ENCODE data around the gene MEMO1. TPM values are rescaled to one million over a fixed set of nuclear protein-coding genes. Genes with fewer than 3 reads are reported as not detected.
"Not testable (repeated sequence)": the region's sequence is repeated elsewhere in the genome, so short reads cannot be mapped to it uniquely, and the experiment has no call there.

The MEMO1 gene
- polyA plus RNA-seq, 4 donors: 29.1 to 44.0 (median 33.4) TPM

DNA sequence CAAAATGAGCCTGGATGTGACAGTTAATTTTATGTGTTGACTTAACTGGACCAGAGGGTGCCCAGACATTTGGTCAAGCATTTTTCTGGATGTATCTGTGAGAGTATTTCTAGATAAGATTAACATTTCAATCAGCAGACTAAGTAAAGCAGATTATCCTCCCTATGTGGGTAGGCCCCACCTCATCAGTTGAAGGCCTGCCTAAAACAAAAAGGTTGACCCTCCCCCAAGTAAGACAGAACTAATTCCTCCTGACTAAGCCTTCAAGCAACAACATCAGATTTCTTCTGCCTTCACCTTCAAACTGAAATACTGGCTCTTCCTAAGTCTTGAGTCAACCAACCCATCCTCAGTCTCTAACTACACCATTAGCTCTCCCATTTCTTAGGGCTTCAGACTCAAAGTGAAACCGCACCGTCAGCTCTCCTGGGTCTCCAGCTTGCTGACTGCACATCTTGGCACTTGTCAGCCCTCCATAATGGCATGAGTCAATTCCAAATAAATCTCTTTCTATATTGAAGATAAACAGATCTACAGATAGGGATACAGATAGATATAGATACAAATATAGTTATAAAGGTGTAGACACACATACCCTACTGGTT lies 47.9 kb downstream of the MEMO1 start:
- DNase-seq (ENCODE audit: low read depth in 4 of 4, low spot score in 3 of 4): no peak

DNA sequence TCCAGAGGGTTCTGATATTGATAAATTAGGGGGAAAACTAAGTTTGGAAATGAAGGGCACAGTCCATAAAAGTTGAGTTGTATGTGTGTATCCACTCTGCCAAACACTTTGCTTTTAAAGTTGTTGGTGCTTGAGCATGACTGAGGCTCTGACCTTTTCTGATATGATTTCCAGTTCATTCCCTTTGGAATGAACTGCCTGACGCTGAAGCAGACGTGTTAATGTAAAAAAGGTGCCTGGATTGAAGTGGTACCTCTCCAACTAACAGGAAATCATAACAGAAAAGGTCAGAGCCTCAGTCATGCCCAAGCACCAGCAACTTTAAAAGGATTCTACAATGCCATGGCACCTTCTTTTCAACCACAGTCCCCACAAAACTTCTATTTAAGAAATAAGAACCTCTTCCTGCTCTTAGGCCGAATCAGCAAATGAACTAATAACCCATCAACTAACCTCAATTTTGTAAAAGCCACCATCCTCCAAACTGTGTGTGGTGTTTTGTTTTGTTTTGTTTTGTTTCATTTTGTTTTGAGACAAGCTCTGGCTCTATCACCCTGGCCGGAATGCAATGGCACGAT lies 52.6 kb downstream of the MEMO1 start:
- no peak for DNase-seq (ENCODE audit: low read depth in 4 of 4, low spot score in 3 of 4)

DNA sequence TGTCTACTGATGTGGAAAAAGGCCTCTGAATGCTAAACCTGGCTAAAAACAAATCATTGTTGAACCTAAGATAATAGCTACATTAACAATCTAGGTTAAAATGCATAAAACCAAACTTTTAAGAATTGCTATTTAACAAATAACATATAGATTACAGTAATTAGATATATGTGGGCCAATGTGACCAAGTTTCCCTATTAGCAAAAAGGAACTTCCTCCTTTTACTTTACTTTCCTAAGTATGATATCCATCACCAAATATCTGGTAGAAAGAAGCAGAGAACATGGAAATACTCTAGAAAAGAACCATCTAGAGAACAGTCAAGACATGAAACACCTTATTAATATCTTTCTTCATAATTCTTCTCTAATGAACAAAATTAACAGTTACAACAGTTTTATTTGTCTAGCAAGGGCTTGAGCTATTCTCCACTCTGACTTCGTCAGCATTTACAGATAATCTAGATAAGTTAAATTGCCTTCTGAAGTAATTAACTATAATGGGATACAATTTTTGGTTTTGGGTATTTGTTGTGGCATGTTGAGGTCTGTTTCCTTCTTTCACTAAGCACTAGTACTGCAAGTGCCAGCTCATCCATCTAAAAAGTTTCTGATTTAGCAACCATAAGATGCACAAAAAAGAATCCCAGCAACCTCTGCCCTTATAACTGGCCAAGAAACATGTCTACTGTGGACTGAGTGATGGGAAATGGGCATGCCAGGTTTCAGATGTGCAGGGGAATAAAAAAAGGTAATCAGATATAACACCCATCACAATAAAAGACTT lies 53.3 kb downstream of the MEMO1 start:
- no peak for DNase-seq (ENCODE audit: low read depth in 4 of 4, low spot score in 3 of 4)

DNA sequence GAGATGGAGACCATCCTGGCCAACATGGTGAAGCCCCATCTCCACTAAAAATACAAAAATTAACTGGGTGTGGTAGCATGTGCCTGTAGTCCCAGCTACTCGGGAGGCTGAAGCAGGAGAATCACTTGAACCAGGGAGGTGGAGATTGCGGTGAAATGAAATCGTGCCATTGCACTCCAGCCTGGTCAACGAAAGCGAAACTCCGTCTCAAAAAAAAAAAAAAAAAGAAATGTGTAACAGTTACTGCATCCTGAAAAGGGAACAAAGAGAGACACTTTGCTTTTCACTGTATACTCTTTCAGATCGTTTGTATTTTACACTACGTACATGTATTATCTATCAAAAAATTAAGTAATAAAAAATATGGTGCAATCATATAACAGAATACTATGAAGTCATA lies 53.9 kb downstream of the MEMO1 start:
- not testable (repeated sequence) for DNase-seq (ENCODE audit: low read depth in 4 of 4, low spot score in 3 of 4)

DNA sequence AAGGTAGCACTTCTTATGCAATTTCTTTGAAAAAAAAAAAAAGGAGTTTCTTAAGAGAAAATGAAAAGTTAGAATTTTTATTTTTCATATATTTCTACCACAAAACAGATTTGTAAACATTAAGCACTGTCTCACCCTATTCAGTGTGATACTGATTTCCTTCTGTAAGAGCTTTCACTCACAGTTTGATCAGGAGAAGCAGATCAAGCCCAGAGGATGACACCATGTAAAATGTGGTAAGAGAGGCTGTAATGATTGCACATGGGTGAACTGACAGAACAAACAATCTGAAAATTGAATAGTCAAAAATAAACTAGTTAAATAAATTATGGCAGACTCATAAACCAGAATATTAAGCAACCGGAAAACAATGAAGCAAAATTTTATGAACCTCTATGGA lies 54.5 kb downstream of the MEMO1 start:
- no peak for DNase-seq (ENCODE audit: low read depth in 4 of 4, low spot score in 3 of 4)

DNA sequence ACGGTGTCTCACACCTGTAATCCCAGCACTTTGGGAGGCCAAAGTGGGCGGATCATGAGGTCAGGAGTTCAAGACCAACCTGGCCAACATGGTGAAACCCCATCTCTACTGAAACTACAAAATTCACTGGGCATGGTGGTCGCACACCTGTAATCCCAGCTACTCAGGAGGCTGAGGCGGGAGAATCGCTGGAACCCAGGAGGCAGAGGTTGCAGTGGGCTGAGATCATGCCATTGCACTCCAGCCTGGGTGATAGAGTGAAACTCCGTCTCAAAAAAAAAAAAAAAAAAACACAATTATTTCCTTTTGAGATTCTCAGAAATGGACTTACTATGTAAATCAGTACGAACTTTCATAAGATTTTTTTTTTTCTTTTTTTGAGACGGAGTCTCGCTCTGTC lies 57.7 kb downstream of the MEMO1 start:
- not testable (repeated sequence) for DNase-seq (ENCODE audit: low read depth in 4 of 4, low spot score in 3 of 4)

DNA sequence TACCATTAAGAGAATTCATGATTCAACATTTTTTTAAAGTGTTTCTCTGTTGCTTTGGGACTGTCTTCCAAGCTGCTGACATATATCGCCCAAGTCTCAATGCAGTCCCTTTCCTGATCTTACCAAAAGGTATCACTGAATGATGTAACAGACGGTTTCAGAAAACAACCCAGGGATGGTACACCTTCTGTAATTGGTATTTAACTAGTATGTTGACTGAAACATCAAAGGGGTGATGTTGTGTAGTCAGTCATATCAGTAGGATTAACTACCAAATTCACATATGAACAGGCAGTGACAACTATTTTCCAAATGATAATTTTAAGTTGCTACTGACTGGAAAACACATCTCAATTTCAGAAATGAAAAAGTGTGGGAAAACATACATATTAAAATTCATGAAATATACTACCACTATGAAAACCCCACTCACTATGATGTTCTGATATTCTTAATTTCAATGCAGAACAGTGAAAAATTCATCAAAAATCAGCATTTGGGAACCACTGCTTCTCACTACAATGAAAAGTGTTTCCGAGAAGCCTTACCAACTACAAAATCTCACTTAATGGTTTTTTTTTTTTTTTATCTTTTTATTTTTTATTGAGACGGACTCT lies 59.8 kb downstream of the MEMO1 start:
- DNase-seq (ENCODE audit: low read depth in 4 of 4, low spot score in 3 of 4): no peak

DNA sequence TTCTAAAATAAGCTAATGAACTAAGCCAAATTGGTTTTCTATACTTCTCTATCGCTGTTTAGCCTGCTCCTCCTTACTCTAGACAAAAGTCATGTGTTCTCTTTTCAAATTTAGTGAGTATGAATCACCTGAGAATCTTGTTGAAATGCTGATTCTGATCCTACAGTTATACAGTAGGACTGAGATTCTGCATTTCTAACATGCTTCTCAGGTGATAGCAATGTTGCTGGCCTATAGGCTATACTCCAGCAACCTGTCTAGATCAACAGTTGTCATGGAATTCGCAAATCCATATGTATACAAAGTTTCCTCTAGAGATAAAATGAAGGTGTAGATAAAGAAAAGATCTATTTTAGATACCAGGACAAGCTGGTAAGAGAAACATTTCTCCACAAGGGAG lies 62.9 kb downstream of the MEMO1 start:
- DNase-seq (ENCODE audit: low read depth in 4 of 4, low spot score in 3 of 4): no peak

DNA sequence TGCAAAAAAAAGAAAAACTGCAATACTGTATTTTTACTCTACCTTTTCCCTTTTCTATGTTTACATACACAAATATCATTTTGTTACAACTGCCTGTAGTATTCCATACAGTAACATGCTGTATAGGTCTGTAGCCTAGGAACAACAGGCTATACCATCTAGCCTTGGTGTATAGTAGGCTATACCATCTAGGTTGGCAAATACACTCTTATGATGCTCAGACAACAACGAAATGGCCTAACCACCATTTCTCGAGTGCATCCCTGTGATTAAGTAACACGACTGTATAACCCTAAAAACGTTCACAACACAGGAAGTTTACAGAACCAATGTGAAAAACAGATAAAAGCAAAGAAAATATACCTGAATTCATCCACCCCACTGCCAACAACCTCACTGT lies 64.0 kb downstream of the MEMO1 start:
- no peak for DNase-seq (ENCODE audit: low read depth in 4 of 4, low spot score in 3 of 4)

DNA sequence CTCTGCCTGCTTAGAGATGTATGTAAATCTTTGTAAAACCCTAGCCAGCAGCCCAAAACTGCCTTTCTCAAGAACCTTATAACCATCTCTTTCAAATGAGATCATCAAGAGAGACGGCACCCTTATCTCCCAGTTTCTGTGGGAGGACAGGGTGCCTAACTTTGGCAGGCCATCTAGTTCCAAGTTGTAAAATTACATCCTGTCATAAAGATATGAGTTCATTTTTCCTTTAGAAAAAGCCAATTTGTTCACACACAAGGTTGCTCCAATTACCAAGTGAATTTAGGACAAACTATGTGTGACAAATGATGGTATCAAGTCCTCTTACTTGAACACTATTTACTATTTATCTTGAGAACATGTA lies 65.3 kb downstream of the MEMO1 start:
- no peak for DNase-seq (ENCODE audit: low read depth in 4 of 4, low spot score in 3 of 4)

DNA sequence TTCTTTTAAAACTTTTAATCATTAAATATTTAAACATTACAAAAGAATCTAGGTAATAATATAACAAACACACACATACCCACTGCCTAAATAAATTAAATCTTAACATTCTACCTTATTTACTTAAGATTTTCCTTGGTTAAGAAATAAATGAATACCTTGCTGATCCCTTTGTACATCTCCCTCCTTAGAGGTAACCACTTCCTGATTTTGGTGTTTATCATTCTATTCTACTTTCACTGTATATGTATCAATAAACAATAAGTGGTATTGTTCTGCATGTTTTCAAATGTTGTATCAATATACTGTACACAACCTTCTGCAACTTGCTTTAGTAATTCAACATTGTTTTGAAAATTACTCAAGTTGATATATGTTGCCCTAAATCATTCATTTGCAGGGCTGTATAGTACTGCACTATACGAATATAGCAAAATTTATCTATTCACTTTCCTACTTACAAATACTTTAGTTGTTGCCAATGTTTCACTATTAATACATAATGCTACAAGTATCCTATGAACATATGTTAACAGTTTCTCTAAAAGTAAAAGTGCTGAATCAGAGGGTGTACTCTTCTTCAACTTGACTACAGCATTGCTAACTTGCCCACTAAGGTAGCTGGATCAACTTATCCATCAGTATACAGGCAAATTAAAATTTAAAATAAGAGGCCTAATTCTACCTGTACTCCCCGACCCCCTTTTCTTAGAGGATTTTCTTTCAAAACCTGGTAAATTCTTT lies 65.8 kb downstream of the MEMO1 start:
- no peak for DNase-seq (ENCODE audit: low read depth in 4 of 4, low spot score in 3 of 4)

DNA sequence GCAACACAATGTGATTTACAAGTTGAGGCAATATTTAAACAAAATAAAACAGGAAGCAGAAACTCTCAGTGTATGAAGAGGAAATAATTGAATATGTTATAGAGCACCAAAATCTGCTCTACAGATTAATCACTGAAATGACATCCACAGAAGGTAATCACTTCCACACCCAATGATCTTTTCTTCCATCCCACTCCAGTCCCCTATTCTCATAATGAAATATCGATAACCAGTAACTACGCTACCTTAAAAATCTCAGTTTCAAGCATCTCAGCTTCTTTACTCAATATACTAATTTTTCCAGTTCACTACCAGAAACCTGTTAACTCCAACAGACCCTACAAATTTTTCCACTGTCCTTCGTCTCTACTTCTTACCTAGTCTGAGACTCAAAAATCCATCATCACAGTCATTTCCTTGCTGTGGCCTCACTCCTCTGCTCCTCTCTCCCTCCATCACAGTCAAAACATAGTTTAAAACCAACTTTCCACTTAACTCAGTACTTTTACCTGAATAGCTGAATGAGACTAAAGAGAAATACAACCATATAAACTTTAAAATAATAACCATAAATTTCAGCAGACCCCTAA lies 67.1 kb downstream of the MEMO1 start:
- DNase-seq (ENCODE audit: low read depth in 4 of 4, low spot score in 3 of 4): no peak

DNA sequence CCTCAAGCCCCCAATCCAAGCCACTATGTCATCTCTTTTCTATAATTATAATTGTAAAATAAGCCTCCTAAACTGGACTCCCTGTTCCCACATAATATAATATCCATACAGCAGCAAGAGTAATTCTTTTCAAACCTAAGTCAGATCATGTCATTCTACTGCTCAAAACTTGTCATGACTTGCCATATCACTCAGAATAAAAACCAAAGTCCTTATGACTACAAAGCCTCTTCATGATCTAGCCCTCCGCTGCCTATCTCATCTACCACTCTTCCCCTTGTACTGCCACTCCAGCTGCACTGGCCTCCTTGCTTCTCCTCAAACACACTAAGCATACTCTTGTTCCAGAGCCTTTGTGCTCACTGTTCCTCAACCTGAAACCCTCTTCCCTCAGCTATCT lies 69.9 kb downstream of the MEMO1 start:
- DNase-seq (ENCODE audit: low read depth in 4 of 4, low spot score in 3 of 4): no peak

DNA sequence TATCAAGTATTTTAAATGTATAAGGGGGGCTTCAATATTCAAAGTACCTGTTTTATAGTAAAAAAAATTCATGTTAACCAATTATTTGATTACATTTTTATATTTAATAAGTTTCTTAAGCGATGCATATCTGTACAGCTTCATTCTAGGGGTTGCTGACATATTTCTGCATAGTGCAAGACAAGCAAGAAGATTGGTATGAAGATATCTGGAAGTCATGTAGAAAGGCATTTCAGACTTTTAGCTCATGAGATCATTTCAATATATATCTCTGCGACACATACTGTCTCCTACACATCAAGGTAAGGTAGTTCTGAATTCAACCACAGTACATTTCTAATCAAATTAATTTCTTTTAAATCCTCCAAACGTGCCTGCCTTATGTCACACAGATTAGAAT lies 73.1 kb downstream of the MEMO1 start:
- no peak for DNase-seq (ENCODE audit: low read depth in 4 of 4, low spot score in 3 of 4)

DNA sequence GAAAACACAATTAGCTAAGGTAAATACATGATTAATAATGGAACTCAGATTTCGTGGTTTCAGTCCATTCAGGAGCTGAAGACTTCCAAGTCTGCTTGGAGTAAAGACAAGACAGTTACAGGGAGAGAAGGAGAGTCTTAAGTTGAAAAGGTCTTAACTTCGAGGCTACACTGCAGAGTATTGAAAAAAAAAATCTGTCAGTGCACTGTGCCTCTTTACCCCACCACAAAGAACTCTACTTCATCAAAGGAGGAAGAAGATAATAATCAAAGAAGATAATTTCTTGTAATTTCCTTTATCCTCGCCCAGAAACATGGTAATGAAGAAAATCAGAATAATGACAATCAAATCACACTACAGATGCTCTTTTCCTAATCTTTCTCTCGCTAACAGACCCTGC lies 75.4 kb downstream of the MEMO1 start:
- DNase-seq (ENCODE audit: low read depth in 4 of 4, low spot score in 3 of 4): no peak

DNA sequence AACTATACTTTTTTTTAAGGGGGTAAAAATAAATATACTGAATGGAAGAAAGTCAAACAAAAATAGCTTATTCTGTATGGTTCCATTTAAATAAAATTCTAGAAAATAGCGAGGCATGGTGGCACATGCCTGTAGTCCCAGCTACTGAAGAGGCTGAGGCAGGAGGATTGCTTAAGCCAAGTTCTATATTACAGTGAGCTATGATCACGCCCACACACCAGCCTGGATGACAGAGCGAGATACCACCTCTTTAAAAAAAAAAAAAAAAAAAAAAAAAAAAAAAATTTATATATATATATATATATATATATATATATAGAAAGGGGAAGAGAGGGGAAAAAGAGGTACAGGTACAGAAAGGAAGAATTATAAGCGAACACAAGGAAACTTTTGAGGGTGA lies 77.7 kb downstream of the MEMO1 start:
- DNase-seq (ENCODE audit: low read depth in 4 of 4, low spot score in 3 of 4): no peak

DNA sequence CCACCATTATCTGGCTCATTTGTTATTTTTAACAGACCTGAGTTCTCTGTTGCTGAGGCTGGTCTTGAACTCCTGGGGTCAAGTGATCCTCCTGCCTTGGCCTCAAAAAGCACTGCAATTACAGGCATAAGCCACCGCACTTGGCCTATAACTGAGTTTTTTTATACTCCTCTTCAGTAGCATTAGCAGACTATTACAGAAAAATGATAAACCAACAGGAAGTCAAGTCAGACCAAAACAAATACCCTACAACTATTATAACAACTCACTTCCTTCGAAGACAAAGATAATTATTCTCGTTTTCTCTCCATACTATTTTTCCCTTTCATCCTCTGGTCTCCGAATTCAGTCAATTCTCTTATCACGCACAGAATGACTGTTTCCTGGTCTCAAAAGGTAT lies 78.2 kb downstream of the MEMO1 start:
- no peak for DNase-seq (ENCODE audit: low read depth in 4 of 4, low spot score in 3 of 4)

DNA sequence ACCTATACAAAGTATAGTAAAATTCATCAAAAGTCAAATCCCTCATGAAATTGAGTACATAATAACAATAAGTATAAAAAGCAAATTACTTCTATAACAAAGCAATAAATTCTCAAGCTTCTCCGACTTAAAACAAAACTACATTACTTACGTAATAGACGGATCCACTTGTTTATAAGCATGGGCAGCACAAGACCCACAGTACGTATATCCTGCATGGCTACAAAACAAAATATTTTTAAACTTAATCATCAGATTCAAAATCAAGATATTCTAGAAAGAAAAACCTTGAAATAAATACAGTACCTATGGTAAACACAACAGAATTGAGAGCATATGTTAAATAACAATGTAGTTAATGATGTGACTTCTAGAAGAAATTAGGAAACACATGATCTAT lies 78.9 kb downstream of the MEMO1 start:
- DNase-seq (ENCODE audit: low read depth in 4 of 4, low spot score in 3 of 4): no peak

DNA sequence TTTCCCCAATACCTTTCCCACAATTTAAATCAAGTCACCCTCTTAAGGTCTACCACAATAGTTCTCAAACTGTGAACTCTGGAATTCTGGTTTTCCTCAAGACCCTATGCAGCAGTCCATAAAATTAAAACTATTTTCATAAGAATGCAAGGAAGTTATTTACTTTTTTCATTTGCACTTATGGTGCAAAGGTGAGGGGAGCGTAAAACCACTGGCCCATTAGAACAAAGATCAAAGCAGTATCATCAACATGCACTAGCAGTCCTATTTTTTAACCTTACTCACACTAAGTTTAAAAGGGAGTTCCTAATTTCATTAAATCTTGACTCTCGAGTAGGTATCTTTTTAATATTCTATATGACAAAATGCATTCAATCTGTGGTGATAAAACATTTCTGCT lies 85.3 kb downstream of the MEMO1 start:
- no peak for DNase-seq (ENCODE audit: low read depth in 4 of 4, low spot score in 3 of 4)

DNA sequence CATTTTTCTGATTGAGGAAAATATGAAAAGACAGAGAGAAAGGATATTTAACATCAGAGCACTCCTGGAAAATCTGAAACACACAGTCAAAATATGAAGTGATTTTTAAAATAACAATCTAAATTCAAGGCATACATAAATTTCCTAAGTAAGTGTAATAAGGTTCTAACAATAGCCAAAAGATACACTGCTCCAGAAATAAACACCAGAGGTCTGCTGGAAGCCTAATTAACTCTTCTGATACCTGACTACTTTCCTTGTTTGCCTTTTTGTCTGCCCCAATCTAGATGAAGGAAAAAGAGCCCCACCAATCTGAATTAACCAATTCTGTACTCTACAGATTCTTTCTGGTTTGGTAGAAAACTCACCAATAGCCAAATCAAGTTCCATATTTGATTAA lies 87.1 kb downstream of the MEMO1 start:
- no peak for DNase-seq (ENCODE audit: low read depth in 4 of 4, low spot score in 3 of 4)

Measured in left renal pelvis (tissue), 4 donors.